Brain microvascular endothelial cell (primary cell): ENCODE measurements around the gene AASDHPPT.

Experiments used
- DNase-seq: peaks from one replicate; pipeline ENCODE4 v3.0.0-alpha.2; 2020
- H3K27ac ChIP-seq: fragments of 250-450 bp; sonication (Bioruptor Pico); 2 replicates; pipeline ENCODE4 v1.5.1; 2020; ENCODE audit warnings: mild to moderate bottlenecking, moderate library complexity
- H3K27me3 ChIP-seq: fragments of 250-450 bp; sonication (Bioruptor Pico); replicated peaks from 2 replicates; pipeline ENCODE4 v1.5.1; 2020; ENCODE audit warnings: mild to moderate bottlenecking
- H3K36me3 ChIP-seq: fragments of 250-450 bp; sonication (Bioruptor Pico); replicated peaks from 2 replicates; pipeline ENCODE4 v1.5.1; 2020; ENCODE audit warnings: mild to moderate bottlenecking
- H3K4me3 ChIP-seq: 2 replicates; pipeline ENCODE4 v1.5.1; 2011; ENCODE audit warnings: low read depth, mild to moderate bottlenecking, control low read depth, low read length, moderate library complexity
- in situ Hi-C: cut with HindIII; loops from 2 replicates; pipeline ENCODE4 v1.10.0; 2017; ENCODE audit warnings: low sequenced_read_pairs, low pct_ligation_motif_present
- TF ChIP-seq, protein P1 (sequence below): IDR thresholded peaks from 2 replicates; pipeline ENCODE4 v1.5.1; 2011; ENCODE audit warnings: low read depth, mild to moderate bottlenecking, moderate library complexity, low read length, control low read depth, inconsistent platforms; ENCODE audit errors: missing control alignments

AASDHPPT gene

DNA sequence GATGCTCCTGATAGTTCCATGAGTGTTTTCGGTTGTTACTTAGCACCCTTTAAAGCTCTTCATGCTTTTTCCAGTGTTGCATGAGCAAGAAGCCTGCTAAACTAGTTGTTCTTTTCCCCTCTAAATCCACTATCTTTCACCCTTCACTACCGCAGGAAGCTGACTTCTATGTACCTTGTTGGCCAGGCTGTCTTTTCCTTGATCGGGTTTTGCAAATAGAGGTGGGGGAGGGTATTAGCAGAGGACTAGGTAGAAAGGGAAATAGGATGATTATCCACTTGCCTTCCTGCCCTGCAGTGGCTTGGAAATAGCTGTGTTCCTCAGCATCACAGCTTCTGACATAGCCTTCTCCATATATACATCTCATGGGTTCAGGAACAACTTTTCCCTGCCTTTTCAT, 23.9 kb downstream of the AASDHPPT start:
- no peak for DNase-seq
- Histone ChIP-seq H3K27me3 (no peaks in the 10 kb centered on the region), H3K27ac (no peak overlapping the region), H3K36me3 (peaks cover 10% of the 10 kb centered on the region), H3K4me3 (no peak overlapping the region)
- TF ChIP-seq, protein P1, sequence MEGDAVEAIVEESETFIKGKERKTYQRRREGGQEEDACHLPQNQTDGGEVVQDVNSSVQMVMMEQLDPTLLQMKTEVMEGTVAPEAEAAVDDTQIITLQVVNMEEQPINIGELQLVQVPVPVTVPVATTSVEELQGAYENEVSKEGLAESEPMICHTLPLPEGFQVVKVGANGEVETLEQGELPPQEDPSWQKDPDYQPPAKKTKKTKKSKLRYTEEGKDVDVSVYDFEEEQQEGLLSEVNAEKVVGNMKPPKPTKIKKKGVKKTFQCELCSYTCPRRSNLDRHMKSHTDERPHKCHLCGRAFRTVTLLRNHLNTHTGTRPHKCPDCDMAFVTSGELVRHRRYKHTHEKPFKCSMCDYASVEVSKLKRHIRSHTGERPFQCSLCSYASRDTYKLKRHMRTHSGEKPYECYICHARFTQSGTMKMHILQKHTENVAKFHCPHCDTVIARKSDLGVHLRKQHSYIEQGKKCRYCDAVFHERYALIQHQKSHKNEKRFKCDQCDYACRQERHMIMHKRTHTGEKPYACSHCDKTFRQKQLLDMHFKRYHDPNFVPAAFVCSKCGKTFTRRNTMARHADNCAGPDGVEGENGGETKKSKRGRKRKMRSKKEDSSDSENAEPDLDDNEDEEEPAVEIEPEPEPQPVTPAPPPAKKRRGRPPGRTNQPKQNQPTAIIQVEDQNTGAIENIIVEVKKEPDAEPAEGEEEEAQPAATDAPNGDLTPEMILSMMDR: no peak
- in situ Hi-C loops: no loop called here

DNA sequence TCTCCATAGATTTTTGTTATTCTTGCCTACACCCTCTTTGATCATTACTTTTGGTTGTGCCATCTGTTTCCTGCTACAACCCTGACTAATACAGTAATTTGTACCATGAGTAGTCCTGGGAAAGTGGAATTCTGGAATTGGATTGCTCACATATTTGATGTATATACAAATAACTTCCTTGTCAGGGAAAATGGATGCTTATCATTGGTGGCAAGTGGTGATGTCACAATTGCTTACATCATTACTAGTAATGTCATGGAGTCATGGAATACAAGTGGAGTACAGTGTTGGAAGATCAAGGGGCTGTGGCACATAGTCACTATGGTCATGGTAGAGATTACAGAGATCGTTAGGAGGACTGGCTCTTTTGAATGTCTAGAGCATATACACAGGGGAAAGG, 24.4 kb downstream of the AASDHPPT start:
- in situ Hi-C loops: no loop called here
- no peak overlapping the region for H3K4me3 ChIP-seq
- no peaks in the 10 kb centered on the region for H3K27me3 ChIP-seq
- TF ChIP-seq, protein P1: no peak
- peaks cover 10% of the 10 kb centered on the region for H3K36me3 ChIP-seq
- peak; percentile 10 for DNase-seq
- no peak overlapping the region for H3K27ac ChIP-seq

DNA sequence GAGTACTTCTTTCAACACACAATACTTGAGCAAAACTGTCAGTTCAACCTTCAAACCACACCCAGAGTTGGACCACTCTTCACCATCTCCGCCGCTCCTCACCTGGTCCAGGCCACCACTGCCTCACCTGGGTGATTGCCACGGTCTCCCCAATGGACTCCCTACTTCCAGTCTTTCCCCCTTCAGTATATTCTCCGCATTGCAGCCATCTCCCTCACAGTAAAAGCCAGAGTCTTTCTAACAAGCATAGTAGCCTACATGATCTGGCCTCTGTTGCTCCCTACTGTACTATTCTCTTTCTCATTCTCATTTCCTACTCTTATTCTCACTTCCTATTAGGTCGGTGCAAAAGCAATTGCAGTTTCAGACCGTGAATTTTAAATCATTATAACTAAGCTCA, 28.5 kb downstream of the AASDHPPT start:
- H3K27ac ChIP-seq: no peak overlapping the region
- H3K36me3 ChIP-seq: no peaks in the 10 kb centered on the region
- DNase-seq: no peak
- H3K4me3 ChIP-seq: no peak overlapping the region
- TF ChIP-seq, protein P1: no peak
- in situ Hi-C loops: no loop called here
- no peaks in the 10 kb centered on the region for H3K27me3 ChIP-seq

DNA sequence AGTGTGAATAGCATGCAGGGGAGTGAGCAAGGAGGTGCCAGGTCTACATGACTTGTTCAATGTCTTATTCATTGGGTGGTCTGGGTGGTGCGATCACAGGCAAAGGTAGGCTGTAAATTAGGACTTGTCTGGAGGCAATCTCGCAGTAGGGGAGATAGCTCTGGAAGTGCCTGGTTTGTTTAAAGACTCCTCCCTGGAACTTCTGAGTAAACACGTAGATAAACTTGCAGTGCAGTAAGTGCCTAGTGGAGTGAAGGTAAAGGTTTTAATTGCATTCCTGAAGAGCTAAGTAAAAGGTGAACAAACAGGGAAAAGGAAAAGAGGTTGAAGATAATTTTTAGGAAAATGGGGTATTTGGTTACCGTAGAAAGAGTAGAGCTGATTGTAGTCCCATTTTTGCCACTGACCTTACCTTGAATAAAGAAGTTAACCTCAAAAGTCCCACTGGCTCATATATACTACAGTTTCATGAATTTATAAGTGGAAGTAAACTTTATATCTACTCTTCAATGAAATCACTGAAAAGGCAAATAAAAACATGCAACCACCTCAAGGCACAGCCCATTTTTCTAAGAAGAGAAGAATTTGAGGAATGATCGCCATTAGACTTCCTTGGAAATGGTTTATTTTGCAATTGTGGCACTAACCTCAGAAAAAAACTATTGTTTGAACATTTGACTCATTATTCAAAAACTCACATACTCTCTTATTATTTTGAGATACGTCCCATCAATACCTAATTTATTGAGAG, 44.3 kb downstream of the AASDHPPT start:
- Histone ChIP-seq H3K27me3 (no peaks in the 10 kb centered on the region), H3K27ac (no peak overlapping the region), H3K4me3 (no peak overlapping the region), H3K36me3 (no peaks in the 10 kb centered on the region)
- TF ChIP-seq, protein P1: no peak
- in situ Hi-C loops: no loop called here
- DNase-seq: no peak

DNA sequence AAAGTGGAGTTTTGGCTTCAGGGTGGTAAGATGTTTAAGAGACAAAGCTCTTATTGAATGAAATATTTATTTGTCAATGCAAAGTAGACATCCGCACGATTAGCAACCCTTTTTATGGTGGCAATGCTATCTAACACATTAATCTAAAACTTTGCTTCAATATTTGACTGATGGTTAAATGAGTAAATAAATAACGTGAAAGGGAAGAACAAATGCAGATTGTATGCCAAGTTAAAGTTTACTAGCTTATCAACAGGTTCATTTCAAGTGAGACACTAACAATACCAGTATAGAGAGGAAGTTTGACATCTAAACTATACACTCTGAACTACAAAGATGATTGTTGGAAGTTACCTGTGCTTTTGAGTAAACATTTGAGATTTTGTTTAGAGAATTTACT, 50.1 kb downstream of the AASDHPPT start:
- in situ Hi-C loops: no loop called here
- Histone ChIP-seq H3K27me3 (no peaks in the 10 kb centered on the region), H3K4me3 (no peak overlapping the region), H3K27ac (no peak overlapping the region), H3K36me3 (no peaks in the 10 kb centered on the region)
- no peak for DNase-seq
- TF ChIP-seq, protein P1: no peak

DNA sequence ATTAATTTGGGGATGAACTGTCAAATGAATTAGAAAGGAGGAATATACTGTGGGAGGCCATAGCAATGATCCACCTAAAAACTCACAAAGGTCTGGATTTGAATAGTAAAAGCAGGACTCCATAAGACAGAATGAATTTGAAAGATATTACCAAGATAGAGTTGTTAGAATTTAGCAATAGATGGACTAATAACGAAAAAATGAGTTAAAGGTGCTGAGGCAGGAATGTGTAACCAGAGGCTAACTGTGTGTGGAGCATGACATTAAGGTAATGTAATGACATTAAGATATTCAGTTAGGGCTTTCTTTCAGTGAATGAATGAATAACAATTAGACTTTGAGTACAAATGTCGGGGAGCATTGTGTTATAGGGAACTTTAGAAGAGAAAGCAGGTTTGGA, 51.3 kb downstream of the AASDHPPT start:
- no peak for DNase-seq
- Histone ChIP-seq H3K4me3 (no peak overlapping the region), H3K27ac (no peak overlapping the region), H3K36me3 (no peaks in the 10 kb centered on the region), H3K27me3 (no peaks in the 10 kb centered on the region)
- TF ChIP-seq, protein P1: no peak
- in situ Hi-C loops: no loop called here
